Endothelial cell of hepatic sinusoid (primary cell): ENCODE results near the gene AOAH.
"Not testable (repeated sequence)": the region's sequence is repeated elsewhere in the genome, so short reads cannot be mapped to it uniquely, and the experiment has no call there.

Experiments used
- in situ Hi-C: cut with HindIII; loops from 2 replicates; pipeline ENCODE4 v1.10.0; 2017; ENCODE audit warnings: low sequenced_read_pairs

The AOAH gene

GRCh38 chr7:36521133-36521532 is 203.2 kb downstream of the AOAH start:
- in situ Hi-C loops, result no loop called here

- in situ Hi-C loops, result no loop called here
Measured at GRCh38 chr7:36515847-36516246, 208.4 kb downstream of the AOAH start.

- in situ Hi-C loops, result no loop called here
Measured at GRCh38 chr7:36514289-36515243, 209.7 kb downstream of the AOAH start.

GRCh38 chr7:36513393-36513792 is 210.9 kb downstream of the AOAH start:
- in situ Hi-C loops, result no loop called here

- in situ Hi-C loops, result no loop called here
Measured at GRCh38 chr7:36512616-36513015, 211.7 kb downstream of the AOAH start.

- in situ Hi-C loops, result no loop called here
Measured at GRCh38 chr7:36509962-36510361, 214.3 kb downstream of the AOAH start.

- in situ Hi-C loops, result no loop called here
Measured at GRCh38 chr7:36507475-36508440, 216.5 kb downstream of the AOAH start.

GRCh38 chr7:36506820-36507219 is 217.5 kb downstream of the AOAH start:
- in situ Hi-C loops, result no loop called here

- in situ Hi-C loops, result no loop called here
Measured at GRCh38 chr7:36506130-36506798, 218.0 kb downstream of the AOAH start.

- in situ Hi-C loops, result not testable (repeated sequence)
Measured at GRCh38 chr7:36504617-36505016, 219.7 kb downstream of the AOAH start.

GRCh38 chr7:36504216-36504615 is 220.1 kb downstream of the AOAH start:
- in situ Hi-C loops, result not testable (repeated sequence)

GRCh38 chr7:36497775-36498174 is 226.5 kb downstream of the AOAH start:
- in situ Hi-C loops, result loop anchor here (25.0 kb wide), 1 partner anchor 465 kb away; no protein-coding TSS in a partner anchor

GRCh38 chr7:36497176-36497575 is 227.1 kb downstream of the AOAH start:
- in situ Hi-C loops, result loop anchor here (25.0 kb wide), 1 partner anchor 465 kb away; no protein-coding TSS in a partner anchor

- in situ Hi-C loops, result loop anchor here (25.0 kb wide), 1 partner anchor 466 kb away; no protein-coding TSS in a partner anchor
Measured at GRCh38 chr7:36496576-36496975, 227.7 kb downstream of the AOAH start.

- in situ Hi-C loops, result loop anchor here (25.0 kb wide), 1 partner anchor 471 kb away; no protein-coding TSS in a partner anchor
Measured at GRCh38 chr7:36491317-36491716, 233.0 kb downstream of the AOAH start.

GRCh38 chr7:36490419-36490830 is 233.9 kb downstream of the AOAH start:
- in situ Hi-C loops, result loop anchor here (25.0 kb wide), 1 partner anchor 472 kb away; no protein-coding TSS in a partner anchor

GRCh38 chr7:36488672-36489071 is 235.6 kb downstream of the AOAH start:
- in situ Hi-C loops, result loop anchor here (10.0 to 25.0 kb wide), 2 partner anchors 474 to 716 kb away; no protein-coding TSS in a partner anchor

- in situ Hi-C loops, result loop anchor here (10.0 to 25.0 kb wide), 2 partner anchors 474 to 717 kb away; no protein-coding TSS in a partner anchor
Measured at GRCh38 chr7:36487756-36488336, 236.4 kb downstream of the AOAH start.

GRCh38 chr7:36486336-36486735 is 238.0 kb downstream of the AOAH start:
- in situ Hi-C loops, result loop anchor here (10.0 to 25.0 kb wide), 2 partner anchors 476 to 718 kb away; no protein-coding TSS in a partner anchor

- in situ Hi-C loops, result loop anchor here (10.0 to 25.0 kb wide), 2 partner anchors 478 to 721 kb away; no protein-coding TSS in a partner anchor
Measured at GRCh38 chr7:36484265-36484664, 240.0 kb downstream of the AOAH start.
